NCI-H1105 treated with DMSO at 0.1 percent for 48 hours (cell line): ENCODE results near the gene ALG11.
A peak's percentile ranks its signal among the peaks of the same experiment; 100 is the strongest.
"Not testable (repeated sequence)": the region's sequence is repeated elsewhere in the genome, so short reads cannot be mapped to it uniquely, and the experiment has no call there.

Experiments used
- DNase-seq: peaks from one replicate; lab custom pipeline; 2025; lab: John Stamatoyannopoulos, UW

ALG11 gene

GRCh38 chr13:52011632-52012511, at the start of gene ALG11:
TSS of gene ALG11 (plus strand) at chr13:52012398. CDS start at chr13:52012419, 21 bp downstream.
- peak; percentile 93 for DNase-seq

GRCh38 chr13:51966186-51966585, 46.0 kb upstream of the ALG11 start:
- no peak for DNase-seq

GRCh38 chr13:51967482-51968446, 44.4 kb upstream of the ALG11 start:
- no peak for DNase-seq

GRCh38 chr13:51970349-51970748, 41.8 kb upstream of the ALG11 start:
- DNase-seq = no peak

GRCh38 chr13:51971520-51972426, 40.4 kb upstream of the ALG11 start:
- no peak for DNase-seq

- DNase-seq = no peak
These were observed 37.7 kb upstream of the ALG11 start for GRCh38 chr13:51974482-51974881.

- DNase-seq = no peak
These were observed 35.8 kb upstream of the ALG11 start for GRCh38 chr13:51976423-51976822.

- no peak for DNase-seq
These were observed 35.3 kb upstream of the ALG11 start for GRCh38 chr13:51976890-51977289.

- no peak for DNase-seq
These were observed 34.6 kb upstream of the ALG11 start for GRCh38 chr13:51977625-51978024.

GRCh38 chr13:51978796-51979556, 33.2 kb upstream of the ALG11 start:
- DNase-seq = no peak

GRCh38 chr13:51980908-51981307, 31.3 kb upstream of the ALG11 start:
- DNase-seq = no peak

- DNase-seq = no peak
These were observed 30.8 kb upstream of the ALG11 start for GRCh38 chr13:51981355-51981754.

GRCh38 chr13:51983292-51983691, 28.9 kb upstream of the ALG11 start:
- not testable (repeated sequence) for DNase-seq

GRCh38 chr13:51984904-51985303, 27.3 kb upstream of the ALG11 start:
- not testable (repeated sequence) for DNase-seq

GRCh38 chr13:51988988-51989618, 23.1 kb upstream of the ALG11 start:
- DNase-seq = no peak

- no peak for DNase-seq
These were observed 18.5 kb upstream of the ALG11 start for GRCh38 chr13:51993713-51994112.

GRCh38 chr13:51995677-51996551, 16.3 kb upstream of the ALG11 start:
- no peak for DNase-seq

GRCh38 chr13:51996641-51997040, 15.6 kb upstream of the ALG11 start:
- no peak for DNase-seq

- DNase-seq = no peak
These were observed 15.0 kb upstream of the ALG11 start for GRCh38 chr13:51997186-51997585.
